GM18517 (cell line): Measurements from ENCODE around the gene TEAD3.

ENCODE experiments used
- ATAC-seq: cut with Tn5 transposase; IDR thresholded peaks from one replicate; pipeline ENCODE4 v1.9.1; 2021; ENCODE audit warnings: mild to moderate bottlenecking, moderate library complexity; ENCODE audit not compliant: unreplicated experiment

The TEAD3 gene

GRCh38 chr6:35477028-35477427 is 19.9 kb downstream of the TEAD3 start:
- ATAC-seq = no peak

GRCh38 chr6:35476004-35476403 is 20.9 kb downstream of the TEAD3 start:
- ATAC-seq = no peak

GRCh38 chr6:35475573-35475972 is 21.3 kb downstream of the TEAD3 start:
- ATAC-seq = no peak

GRCh38 chr6:35474942-35475570 is 21.8 kb downstream of the TEAD3 start:
- no peak for ATAC-seq

GRCh38 chr6:35474131-35474941 is 22.5 kb downstream of the TEAD3 start:
- no peak for ATAC-seq

GRCh38 chr6:35473850-35474130 is 23.1 kb downstream of the TEAD3 start:
- no peak for ATAC-seq

- ATAC-seq = no peak
Observed at GRCh38 chr6:35473075-35473849, 23.6 kb downstream of the TEAD3 start.

GRCh38 chr6:35471836-35472345 is 25.0 kb downstream of the TEAD3 start:
- ATAC-seq = no peak

GRCh38 chr6:35470663-35471120 is 26.2 kb downstream of the TEAD3 start:
- ATAC-seq = no peak

- ATAC-seq = no peak
Observed at GRCh38 chr6:35469751-35470662, 26.9 kb downstream of the TEAD3 start.

- no peak for ATAC-seq
Observed at GRCh38 chr6:35468980-35469750, 27.7 kb downstream of the TEAD3 start.

GRCh38 chr6:35468181-35468979 is 28.5 kb downstream of the TEAD3 start, which contains the start of gene RPL10A:
TSS of gene RPL10A (plus strand) at chr6:35468401. CDS start at chr6:35468435, 34 bp downstream.
- peak; percentile 74 for ATAC-seq

GRCh38 chr6:35465646-35466045 is 31.2 kb downstream of the TEAD3 start:
- no peak for ATAC-seq

GRCh38 chr6:35463292-35463691 is 33.6 kb downstream of the TEAD3 start:
- ATAC-seq = no peak

- ATAC-seq = no peak
Observed at GRCh38 chr6:35461270-35461669, 35.6 kb downstream of the TEAD3 start.

GRCh38 chr6:35457907-35458306 is 39.0 kb downstream of the TEAD3 start:
- no peak for ATAC-seq

GRCh38 chr6:35454391-35455110 is 42.3 kb downstream of the TEAD3 start:
- ATAC-seq = no peak

GRCh38 chr6:35453236-35453635 is 43.6 kb downstream of the TEAD3 start:
- no peak for ATAC-seq
